ENCODE data around the gene KIF3B.
A peak's percentile ranks its signal among the peaks of the same experiment; 100 is the strongest.
"Not testable (repeated sequence)": the region's sequence is repeated elsewhere in the genome, so short reads cannot be mapped to it uniquely, and the experiment has no call there.

The KIF3B gene

DNA sequence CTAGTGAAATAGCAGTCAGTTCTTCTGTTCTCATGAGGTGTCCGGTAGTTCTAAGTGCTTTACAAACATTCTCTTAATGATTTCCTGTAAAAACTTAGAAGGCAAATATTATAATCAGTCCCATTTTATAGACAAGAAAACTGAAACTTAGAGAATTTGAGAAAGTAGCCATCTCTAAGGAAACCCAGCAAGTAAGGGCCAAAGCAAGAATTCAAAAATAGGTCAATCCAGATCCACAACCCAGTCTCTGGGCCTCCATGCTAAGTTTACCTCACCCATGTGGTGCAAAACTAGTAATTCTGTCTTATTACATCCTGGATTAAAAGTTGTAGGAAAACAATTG, 53.1 kb downstream of the KIF3B start:
- DNase-seq (ENCODE audit: low read depth): no peak

DNA sequence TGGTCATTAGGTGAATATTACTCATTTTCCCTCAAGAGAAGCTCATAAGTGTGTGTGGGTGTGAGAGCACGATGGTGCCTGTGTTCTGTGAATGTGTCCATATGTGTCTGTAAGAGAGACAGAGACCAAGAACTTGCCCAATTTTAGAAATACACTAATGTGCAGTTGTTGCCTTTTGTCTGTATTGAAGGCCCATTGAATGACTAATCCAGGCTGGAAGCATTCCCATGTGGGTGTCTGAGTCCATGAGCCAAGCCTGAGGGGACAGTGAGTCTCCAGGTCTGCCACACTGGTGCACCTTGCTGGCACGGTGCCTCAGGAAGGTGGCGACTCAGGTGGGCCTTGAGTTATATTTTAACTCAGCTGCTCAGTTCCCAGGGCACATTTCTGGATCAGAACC, 55.2 kb downstream of the KIF3B start:
- no peak for DNase-seq (ENCODE audit: low read depth)

DNA sequence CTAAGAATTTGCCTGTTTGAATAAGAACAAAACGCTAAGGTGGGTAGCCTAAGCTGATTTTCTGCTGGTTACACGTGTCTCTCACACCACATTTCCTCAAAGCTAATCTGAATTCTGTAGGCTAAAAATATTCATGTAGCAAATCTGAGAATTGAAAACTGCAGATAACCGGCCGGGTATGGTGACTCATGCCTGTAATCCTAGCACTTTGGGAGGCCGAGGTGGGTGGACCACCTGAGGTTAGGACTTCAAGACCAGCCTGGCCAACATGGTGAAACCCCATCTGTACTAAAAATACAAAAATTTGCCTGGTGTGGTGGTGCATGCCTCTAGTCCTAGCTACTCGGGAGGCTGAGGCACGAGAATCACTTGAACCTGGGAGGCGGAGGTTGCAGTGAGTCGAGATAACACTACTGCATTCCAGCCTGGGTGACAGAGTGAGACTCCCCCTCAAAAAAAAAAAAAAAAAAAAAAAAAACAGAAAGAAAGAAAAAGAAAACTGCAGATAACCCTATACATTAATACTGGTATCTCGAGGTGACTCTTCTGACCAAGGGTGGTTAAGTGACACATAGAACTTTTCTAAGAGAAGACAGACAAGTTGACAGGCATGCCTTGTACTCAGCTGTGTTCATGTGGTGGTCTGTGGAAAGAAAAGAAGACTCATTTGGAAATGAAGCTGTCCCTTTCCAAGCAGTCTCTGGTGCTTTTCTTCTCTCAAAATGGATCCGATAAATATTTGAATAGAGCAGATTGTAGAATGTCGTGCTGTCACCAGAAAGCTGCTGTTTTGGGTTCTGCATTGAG, 55.9 kb downstream of the KIF3B start:
- no peak for DNase-seq (ENCODE audit: low read depth)

DNA sequence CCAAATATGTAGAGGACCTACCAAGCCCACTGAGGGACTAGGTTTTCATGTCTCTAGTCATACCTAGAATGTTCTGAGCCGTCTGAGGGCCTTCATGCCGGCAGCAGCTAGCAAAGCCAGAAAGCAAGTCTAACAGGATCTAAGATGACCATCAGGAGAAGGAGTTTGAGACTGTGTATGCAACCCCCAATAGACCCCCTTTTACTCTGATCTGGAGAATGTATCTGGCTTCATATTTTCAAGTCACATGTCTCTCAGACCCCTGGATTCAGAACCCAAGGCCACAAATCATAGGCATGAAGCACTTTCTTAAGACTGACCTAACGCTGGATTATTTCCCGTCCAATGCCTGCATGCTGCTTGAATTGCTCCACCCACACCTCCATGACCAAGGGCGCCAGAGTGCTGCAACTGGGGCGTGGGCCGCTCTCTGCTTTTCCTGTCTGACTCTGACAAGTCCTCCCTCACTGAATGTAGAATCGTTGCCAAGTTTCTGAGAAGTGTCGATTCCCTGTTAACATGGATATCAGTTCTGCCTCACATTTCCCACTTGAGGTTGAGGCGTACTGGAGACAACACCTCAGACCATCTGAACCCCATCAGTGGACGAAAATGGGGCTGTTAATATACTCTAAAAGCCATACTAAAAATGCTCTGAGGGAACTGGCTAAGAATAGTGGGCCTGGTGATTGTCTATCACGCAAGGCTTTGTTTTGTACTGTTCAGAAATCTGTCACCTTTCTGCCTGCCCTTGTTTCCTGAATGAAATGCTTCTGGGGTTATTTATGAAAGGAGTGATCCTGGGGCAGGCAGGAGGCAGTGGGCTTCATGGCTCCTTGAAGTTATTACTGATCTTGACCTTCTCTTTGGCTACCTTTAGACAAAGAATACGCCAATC, 56.8 kb downstream of the KIF3B start:
- peak; percentile 53 for DNase-seq (ENCODE audit: low read depth)

DNA sequence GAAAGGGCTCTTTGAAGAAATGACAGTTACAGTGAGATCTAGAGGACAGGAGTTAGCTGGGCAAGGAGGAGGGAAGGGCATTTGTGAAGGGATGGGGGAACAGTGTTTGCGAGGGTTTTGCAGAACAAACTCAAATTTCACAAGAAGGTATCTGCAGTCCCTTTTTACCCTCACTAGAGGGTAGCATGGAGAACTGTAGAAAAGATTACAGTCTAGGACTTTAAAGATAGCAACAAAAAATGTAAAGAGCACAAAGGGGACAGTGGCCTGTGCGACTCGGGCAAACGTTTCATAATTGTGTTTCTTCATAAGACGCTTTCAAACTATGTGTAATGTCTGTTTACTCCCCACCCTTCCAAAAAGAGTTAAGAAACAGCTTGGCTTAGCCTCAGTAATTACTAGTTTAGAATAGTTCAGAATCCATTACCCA, 59.5 kb downstream of the KIF3B start:
- no peak for DNase-seq (ENCODE audit: low read depth)

DNA sequence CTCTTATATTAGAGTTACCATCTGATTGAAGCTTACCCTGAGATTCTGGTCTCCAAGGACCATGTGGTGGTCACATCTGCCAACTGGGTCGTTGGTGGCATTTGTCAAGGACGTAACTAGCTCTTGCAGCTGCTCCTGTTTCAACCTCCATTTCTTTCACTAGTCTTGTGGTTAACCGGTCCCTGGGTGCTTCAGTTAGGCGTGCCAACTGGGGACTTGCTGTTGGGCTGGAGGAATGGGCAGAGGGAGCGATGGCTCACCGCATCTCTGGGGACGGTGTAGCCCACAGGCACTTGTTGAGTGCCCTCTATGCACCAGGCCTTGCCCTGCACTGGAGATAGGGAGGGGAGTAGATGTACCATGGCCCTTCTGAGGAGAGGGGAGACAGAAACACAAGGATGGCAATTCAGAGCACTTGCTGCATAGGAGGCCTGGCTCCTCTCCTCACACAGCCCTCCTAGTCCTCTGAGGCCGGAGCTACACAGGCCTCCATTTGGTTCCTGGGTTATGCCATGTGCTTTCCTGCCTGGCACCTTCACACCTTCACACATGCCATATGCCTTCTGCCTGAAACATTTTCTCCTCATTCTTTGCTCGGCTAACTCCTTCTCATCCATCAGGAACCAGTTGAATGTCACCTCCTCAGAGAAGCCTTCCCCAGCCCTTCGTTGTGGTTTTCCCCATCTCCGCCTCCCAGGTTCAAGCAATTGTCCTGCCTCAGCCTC, 60.6 kb downstream of the KIF3B start:
- no peak for DNase-seq (ENCODE audit: low read depth)

DNA sequence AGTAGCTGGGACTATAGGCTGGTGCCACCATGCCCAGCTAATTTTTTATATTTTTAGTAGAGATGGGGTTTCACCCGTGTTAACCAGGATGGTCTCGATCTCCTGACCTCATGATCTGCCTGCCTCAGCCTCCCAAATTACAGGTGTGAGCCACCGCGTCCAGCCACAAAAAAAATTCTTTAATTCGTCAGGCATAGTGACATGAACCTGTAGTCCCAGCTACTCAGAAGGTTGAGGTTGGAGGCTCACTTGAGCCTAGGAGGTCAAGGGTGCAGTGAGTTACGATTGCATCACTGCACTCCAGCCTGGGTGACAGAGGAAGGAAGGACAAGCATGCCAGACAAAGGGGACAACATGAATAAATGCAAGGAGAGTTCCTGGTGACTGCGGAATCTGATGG, 61.2 kb downstream of the KIF3B start:
- DNase-seq (ENCODE audit: low read depth): no peak

DNA sequence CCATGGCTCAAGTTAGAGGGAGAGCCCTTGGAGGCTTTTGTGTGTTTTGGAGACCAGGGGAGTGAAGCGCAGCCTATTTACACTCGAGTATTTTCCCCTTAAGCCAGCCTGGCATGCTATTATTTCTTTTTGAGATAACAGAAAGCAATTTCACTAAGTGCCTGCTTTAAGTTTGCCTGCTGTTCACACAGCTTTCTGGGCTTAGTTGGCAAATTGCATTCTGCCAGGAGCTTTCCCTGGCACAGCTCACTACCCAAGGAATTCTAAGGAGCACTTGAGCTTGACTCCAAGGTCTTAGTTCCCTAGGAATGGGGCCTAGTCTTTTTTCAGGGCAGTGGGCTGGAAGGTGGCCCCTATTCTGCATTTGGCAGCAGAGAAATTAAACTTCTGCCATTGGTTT, 61.7 kb downstream of the KIF3B start:
- DNase-seq (ENCODE audit: low read depth): no peak

DNA sequence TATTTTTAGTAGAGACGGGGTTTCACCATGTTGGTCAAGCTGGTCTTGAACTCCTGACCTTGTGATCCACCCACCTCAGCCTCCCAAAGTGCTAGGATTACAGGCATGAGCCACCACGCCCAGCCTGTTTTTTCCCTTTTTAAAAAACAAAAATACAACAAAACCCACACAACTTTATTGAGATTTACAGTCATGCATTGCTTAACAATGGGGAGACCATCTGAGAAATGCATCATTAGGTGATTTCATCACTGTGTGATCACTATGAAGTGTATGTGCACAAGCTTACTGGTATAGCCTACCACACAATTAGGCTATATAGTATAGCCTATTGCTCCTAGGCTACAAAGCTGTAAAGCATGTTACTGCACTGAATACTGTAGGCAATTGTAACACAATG, 63.6 kb downstream of the KIF3B start:
- DNase-seq (ENCODE audit: low read depth): not testable (repeated sequence)

DNA sequence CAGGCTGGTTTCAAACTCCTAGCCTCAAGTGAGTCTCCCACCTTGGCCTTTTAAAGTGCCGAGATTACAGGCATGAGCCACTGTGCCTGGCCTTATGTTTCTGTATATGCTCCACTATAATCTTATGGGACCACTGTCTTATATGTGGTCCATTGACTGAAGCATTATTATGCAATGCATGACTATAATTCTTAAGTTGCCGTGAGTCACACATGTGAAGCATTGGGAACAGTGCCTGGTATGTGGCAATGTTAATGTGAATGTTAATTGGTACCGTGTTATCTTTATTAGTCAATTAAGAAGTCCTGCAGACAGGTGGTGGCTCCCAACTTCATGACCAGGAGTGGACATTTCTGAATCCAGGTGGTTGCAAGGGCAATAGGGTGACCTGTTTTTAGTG, 66.0 kb downstream of the KIF3B start:
- no peak for DNase-seq (ENCODE audit: low read depth)

DNA sequence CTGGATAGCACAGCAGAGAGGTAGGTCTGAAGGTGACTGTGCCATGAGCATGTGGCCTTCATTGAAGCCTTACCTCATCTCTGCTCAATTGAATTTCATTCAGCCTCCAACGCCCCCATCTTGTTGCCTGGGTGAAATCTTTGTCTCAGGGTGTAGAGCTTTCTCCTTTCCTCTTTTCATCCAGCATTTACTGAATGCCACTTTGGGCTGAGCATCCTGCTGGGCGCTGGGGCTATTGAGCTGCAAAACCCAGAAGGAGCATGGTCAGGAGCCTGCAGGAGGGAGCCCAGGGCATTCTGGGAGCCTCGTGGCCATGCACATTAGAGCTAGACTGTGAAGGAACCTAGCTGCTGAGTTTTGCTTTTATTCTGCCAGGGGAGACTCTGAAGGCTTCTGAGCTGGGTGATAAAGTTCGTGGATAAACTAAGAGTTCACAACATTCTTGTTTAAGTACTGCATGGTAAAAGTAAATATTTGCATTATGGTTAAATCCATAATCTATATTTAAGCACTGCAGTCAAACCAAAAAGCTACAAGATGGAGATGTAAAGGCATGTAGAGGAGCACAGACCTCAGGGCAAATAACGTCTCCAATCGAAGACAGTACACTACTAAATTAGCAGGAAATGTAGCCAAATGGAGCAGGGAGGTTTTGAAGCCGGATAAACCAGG, 67.5 kb downstream of the KIF3B start:
- no peak for DNase-seq (ENCODE audit: low read depth)

DNA sequence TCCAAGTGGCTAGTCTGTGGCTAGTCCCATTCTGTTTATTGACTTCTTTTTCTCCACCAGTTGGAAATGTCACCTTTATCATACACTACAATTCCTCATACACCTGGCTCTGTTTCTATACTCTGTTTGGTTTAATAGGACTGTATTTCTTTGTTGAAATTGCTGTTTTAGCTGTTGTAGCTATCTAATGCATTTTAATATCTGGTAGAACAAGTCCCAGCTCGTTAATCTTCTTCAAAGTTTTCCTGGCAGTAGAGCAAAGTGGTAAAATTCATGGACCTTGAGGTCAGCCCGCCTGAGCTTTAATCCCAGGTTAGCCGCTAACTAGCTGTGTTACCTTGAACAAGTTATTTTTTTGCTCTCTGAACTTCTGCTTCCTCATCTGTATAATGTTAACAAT, 70.8 kb downstream of the KIF3B start:
- DNase-seq (ENCODE audit: low read depth): no peak

DNA sequence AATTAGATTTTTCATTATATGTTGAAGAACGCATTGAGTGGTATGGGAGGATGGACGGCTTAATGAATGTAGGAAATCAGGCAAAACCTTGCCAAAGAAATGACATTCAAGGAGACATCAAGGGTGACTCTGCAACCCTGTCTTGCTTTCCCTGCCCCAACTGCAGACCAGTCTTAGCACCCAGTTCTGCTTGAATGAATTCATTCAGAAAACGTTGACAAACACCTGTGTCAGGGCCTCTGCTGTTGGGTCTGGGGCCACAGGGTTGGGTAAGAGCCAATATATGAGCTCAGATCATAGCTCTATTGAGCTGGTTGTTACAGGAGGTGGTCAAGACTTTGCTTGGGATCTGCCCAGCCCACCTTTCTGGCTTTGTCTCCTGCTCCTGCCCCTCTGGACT, 73.0 kb downstream of the KIF3B start:
- DNase-seq (ENCODE audit: low read depth): no peak

DNA sequence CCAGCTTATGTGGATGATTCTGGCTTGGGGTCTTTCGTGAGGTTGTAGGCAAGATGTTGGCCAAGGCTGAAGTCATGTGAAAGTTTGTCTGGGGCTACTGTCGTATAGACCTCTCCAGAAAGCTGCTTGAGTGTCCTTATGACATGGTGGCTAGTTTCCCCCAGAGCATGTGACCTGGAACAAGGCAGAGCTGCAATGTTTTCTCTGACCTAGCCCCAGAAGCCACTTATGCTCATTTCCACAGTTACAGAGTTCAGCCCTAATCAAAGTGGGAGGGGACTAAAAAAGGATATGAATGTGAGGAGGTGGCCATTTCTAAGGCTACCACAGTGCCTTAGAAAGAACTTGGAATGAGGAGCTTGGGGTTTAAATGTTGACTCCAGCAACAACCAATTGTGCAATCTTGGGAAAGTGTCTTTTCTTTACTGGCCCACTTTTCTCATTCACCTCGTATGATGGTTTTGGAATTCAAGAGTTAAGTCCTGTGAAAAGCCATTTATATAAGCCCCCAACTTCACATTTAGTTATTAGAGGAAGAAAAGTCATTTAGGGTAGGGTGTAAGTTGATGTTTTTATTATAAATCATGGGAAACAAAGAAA, 74.8 kb downstream of the KIF3B start:
- no peak for DNase-seq (ENCODE audit: low read depth)

DNA sequence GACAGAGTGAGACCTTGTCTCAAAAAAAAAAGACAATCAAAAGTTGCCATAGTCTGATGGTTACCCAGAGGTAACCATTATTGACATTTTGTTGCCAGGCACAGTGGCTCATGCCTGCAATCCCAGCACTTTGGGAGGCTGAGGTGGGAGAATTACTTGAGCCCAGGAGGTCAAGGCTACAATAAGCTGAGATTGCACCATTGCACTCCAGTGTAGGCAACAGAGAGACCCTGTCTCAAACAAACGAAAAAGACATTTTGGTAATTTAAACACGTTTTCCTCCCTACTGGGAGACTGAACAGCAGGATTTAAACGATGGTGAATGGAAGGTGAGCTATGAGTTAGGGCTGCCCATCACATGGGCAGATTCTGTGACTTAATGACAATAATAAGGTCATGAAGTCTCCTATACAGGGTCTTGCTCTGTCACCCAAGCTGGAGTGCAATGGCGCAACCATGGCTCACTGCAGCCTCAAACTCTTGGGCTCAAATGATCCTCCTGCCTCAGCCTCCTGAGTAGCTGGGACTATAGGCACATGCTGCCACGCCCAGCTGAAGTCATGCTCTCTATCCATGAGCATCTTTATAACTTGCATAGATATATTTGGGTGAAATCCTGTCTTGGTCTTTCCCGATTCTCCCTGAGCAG, 76.5 kb downstream of the KIF3B start:
- no peak for DNase-seq (ENCODE audit: low read depth)

DNA sequence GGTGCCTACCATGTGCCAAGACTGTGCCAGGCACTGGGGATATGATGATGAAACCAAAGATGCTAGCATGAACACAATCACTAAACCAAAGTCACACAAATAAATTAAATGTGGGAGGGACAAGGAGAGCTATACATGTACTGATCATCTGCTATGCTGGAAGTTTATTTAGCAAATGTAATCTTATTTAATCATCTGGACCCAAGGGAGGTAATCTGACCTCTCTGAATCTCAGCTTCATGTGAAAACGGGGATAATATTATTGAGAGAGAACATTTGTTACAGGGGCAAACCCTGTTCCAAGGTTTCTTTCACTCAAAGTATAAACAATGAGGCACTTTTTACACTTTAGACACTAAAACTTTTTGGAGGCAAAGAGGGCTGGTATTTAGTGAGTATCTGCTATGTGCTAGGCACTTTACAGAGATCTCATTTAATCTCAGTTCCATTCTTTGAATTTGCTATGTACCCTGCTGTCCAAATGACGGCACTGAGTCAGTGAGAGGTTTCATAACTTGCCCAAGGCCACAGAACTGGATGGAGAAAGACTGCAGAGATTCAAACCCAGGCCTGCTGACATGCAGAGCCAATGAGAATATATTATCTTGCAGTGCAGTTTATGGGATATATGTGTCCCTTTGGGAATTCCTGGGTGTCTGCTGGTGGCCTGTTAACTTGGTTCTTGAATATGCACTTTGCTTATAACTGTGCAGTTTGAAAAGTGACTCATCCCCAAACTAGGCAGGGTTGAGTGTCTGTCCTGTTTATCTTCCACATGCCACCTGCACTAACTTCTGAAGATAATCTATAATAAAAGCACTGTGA, 77.4 kb downstream of the KIF3B start:
- no peak for DNase-seq (ENCODE audit: low read depth)

DNA sequence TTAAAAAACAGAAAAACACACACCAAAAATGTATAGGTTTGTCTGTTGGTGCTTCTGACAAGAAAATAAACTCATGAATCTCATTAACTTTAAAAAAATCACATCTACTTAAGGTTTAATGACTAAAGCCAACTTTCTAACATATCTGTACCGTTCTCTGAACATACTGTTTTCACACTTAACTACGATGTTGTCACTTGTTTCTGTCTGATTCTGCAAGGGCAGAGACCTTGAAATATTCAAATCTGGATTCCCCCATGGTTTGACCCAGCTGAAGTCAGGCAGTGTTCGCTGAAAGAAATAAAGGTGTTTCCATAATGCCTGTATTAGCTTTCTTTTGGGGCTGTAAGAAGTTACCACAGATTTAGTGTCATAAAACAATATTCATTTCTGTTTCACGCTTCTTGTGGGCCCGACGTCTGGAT, 78.0 kb downstream of the KIF3B start:
- no peak for DNase-seq (ENCODE audit: low read depth)

DNA sequence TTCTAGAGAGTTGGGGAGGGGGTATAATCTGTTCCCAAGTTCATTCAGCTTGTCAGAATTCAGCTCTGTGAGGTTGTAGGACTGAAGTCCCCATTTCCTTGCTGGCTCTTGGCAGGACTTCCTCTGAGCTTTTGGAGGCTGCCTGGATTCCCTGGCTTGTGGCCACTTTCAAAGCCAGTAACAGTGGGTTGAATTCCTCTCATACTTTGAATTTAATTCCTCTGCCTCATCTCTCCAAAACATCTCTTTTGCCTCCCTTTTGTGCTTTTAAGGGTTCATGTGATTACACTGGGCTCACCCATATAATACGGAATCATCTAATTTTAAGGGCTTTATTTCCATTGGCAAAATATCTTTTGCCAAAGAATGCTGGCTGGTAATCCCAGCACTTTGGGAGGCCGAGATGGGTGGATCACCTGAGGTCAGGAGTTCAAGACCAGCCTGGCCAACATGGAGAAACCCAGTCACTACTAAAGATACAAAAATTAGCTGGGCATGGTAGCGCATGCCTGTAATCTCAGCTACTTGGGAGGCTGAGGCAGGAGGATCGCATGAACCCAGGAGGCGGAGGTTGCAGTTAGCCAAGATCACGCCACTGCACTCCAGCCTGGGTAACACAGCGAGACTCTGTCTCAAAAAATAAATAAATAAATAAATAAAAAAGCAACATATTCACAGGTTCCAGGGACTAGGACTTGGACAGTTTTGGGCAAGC, 78.6 kb downstream of the KIF3B start:
- not testable (repeated sequence) for DNase-seq (ENCODE audit: low read depth)

DNA sequence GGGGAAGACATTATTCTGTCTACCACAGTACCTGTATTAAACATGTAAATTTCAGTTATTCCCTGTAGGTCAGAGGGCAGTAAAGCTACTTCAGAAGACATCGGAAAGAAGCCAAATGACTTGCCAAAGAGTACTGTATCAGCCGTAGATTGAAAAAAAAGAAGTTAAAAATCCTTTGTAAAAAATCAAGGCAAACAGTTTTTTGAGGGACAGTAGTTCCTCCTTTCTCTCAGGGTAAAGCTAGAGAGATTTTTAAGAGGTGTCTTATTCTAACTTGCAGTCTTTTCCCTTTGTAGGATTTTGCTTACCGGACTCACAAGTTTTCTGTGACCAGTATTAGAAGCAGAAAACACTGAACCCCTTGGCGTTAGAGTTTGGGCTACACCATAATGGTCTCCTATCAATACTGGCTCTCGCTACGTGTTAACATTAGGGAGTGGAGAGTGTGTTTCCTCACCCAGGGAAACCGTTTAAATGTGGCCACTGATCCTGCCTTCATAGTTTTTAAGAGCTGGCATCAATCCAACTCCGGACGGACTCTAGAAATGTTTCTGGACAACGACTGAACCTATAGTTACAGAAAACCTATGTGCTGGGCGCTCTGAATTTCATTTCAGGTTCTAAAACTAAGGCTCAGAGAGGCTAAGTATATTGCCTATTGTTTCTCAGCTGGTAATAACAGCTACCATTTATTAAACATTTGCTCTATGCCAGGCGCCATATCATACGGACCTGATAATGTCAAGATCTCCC, 79.3 kb downstream of the KIF3B start:
- DNase-seq (ENCODE audit: low read depth): no peak
